Right lobe of liver (tissue), 6 donors: ENCODE data around the gene SLC4A5. TPM values are rescaled to one million over a fixed set of nuclear protein-coding genes. Genes with fewer than 3 reads are reported as not detected.

Experiments
- ATAC-seq, 4 donors: fragments of 200-7000 bp; cut with Tn5 transposase; one replicate each; pipeline ENCODE4 v1.9.1; 2020; ENCODE audit warnings: mild to moderate bottlenecking in 4 of 4, moderate library complexity in 4 of 4
- DNase-seq, 3 donors: peaks; one replicate each; pipeline ENCODE4 v3.0.0-alpha.2; 2020
- H3K27ac ChIP-seq, 3 donors: fragments of 200-600 bp; one replicate each; pipeline ENCODE4 v1.8.0; 2022
- H3K27me3 ChIP-seq, 2 donors: fragments of 200-600 bp; one replicate each; pipeline ENCODE4 v1.8.0; 2022
- H3K36me3 ChIP-seq, 4 donors: fragments of 200-600 bp; sonication (generic) in 1 of 4; one replicate each; pipeline versions ENCODE4 v1.5.1 to v1.8.0; 2017 to 2022; ENCODE audit warnings: control low read depth in 1 of 4
- H3K4me1 ChIP-seq, 4 donors: fragments of 200-600 bp; sonication (generic) in 1 of 4; one replicate each; pipeline versions ENCODE4 v1.5.1 to v1.8.0; 2017 to 2022; ENCODE audit warnings: control low read depth in 1 of 4
- H3K4me3 ChIP-seq, 3 donors: fragments of 200-600 bp; one replicate each; pipeline ENCODE4 v1.8.0; 2022
- H3K9me3 ChIP-seq, 4 donors: fragments of 200-600 bp; sonication (generic) in 1 of 4; one replicate each; pipeline versions ENCODE4 v1.5.1 to v1.8.0; 2017 to 2022; ENCODE audit warnings: control low read depth in 1 of 4
- CTCF ChIP-seq, 4 donors: fragments of 200-600 bp in 3 of 4; fragments of 450-650 bp in 1 of 4; IDR thresholded peaks; one replicate each; pipeline versions ENCODE4 v1.5.1 to v1.8.0; 2016 to 2022; ENCODE audit warnings: antibody characterized with exemption in 4 of 4, mild to moderate bottlenecking in 2 of 4
- POLR2A ChIP-seq: fragments of 450-650 bp; IDR thresholded peaks from one replicate; pipeline ENCODE4 v1.6.1; 2017; ENCODE audit warnings: antibody characterized with exemption, mild to moderate bottlenecking
- WGBS: methylation state at CpG from one replicate; pipeline ENCODE4 v1.1.6; 2018; ENCODE audit warnings: low coverage, low lambda C conversion rate; ENCODE audit not compliant: insufficient coverage; ENCODE audit errors: missing lambda C conversion rate; 5-methylcytosine and 5-hydroxymethylcytosine counted together
- intact Hi-C, 2 donors: fragments of 100-400 bp; cut with DNase I; formaldehyde crosslinking; loops; one replicate each; pipeline versions ENCODE4 v1.11.2 to v1.14.1; 2022
- total RNA-seq, 6 experiments: library from RNA; depleted of rRNA in 2 of 6; stranded (reverse); fragments of >200 nt in 2 of 6; fragmentation: NEBNext Ultra II Directional in 3 of 6; extraction: Animal tissue kit (Norgen Biotek cat#: 25700) in 3 of 6; gene quantifications; one replicate each; pipeline versions ENCODE4 v1.1.0 to v1.2.4, GENCODE V29; 2016 to 2023
- donor health status: DM: no; HTN: yes; CAD: no.
- donor health status: DM: no; HTN: no; CAD: no.
- donor health status: DM: no; HTN: no; CAD: no.
- donor health status: DM: no; HTN: yes; CAD: no.
- donor health status: DM: no; HTN: yes; CAD: no.

Gene SLC4A5
- total RNA-seq, 6 experiments from 2014 or later: 0.12 to 1.2 (median 0.68) TPM

GRCh38 chr2:74334931-74335333, 8.3 kb downstream of the SLC4A5 start:
- Histone ChIP-seq H3K36me3 (no peaks in the 10 kb centered on the region), H3K9me3 (no peaks in the 10 kb centered on the region), H3K27me3 (no peaks in the 10 kb centered on the region), H3K4me3 (no peak overlapping the region), H3K4me1 (no peaks in the 10 kb centered on the region), H3K27ac (no peak overlapping the region)
- 42% methylated on average over 3 of the region's 3 CpGs for WGBS
- intact Hi-C loops: loop anchor here (10.0 kb wide), 2 partner anchors 50 to 510 kb away; partner anchors contain the start of genes DCTN1 (in 1 of the 2) and STAMBP (in 1 of the 2)
- TF ChIP-seq POLR2A (no peak), CTCF (IDR thresholded peaks at IDR 0.05) (peak; percentile 67 to 97 (median 96))
- DNase-seq: peak; percentile 71 to 79 (median 76)
- ATAC-seq: peak; percentile 93 to 96 (median 94)

- Histone ChIP-seq H3K27ac (no peak overlapping the region), H3K4me1 (no peaks in the 10 kb centered on the region), H3K27me3 (no peaks in the 10 kb centered on the region), H3K4me3 (no peak overlapping the region), H3K9me3 (no peaks in the 10 kb centered on the region), H3K36me3 (no peaks in the 10 kb centered on the region)
- 80% methylated on average over 5 of the region's 6 CpGs for WGBS
- ATAC-seq: peak in 2 of 4 donors; percentile 23 to 48
- intact Hi-C loops: loop anchor here (10.0 kb wide), 2 partner anchors 51 to 509 kb away; partner anchors contain the start of genes DCTN1 (in 1 of the 2) and STAMBP (in 1 of the 2)
- DNase-seq: peak in 1 of 3 donors; percentile 51
- TF ChIP-seq POLR2A (no peak), CTCF (IDR thresholded peaks at IDR 0.05) (no peak)
Observed at GRCh38 chr2:74333896-74334586, 9.2 kb downstream of the SLC4A5 start.

- Histone ChIP-seq H3K36me3 (no peaks in the 10 kb centered on the region), H3K9me3 (no peaks in the 10 kb centered on the region), H3K4me1 (no peaks in the 10 kb centered on the region), H3K27me3 (no peaks in the 10 kb centered on the region), H3K27ac (no peak overlapping the region), H3K4me3 (no peak overlapping the region)
- ATAC-seq: peak; percentile 77 to 89 (median 82)
- intact Hi-C loops: loop anchor here (10.0 kb wide), 2 partner anchors 52 to 508 kb away; partner anchors contain the start of genes DCTN1 (in 1 of the 2) and STAMBP (in 1 of the 2)
- 40% methylated on average over 3 of the region's 3 CpGs for WGBS
- peak in 1 of 3 donors; percentile 22 for DNase-seq
- TF ChIP-seq CTCF (IDR thresholded peaks at IDR 0.05): peak; percentile 35 to 58 (median 44)
- no peak for TF ChIP-seq POLR2A
Observed at GRCh38 chr2:74333175-74333574, 10.0 kb downstream of the SLC4A5 start.

GRCh38 chr2:74332550-74333174, 10.6 kb downstream of the SLC4A5 start:
- 66% methylated on average over 3 of the region's 3 CpGs for WGBS
- Histone ChIP-seq H3K36me3 (no peaks in the 10 kb centered on the region), H3K27me3 (no peaks in the 10 kb centered on the region), H3K27ac (no peak overlapping the region), H3K9me3 (no peaks in the 10 kb centered on the region), H3K4me3 (no peak overlapping the region), H3K4me1 (no peaks in the 10 kb centered on the region)
- ATAC-seq: no peak
- no peak for TF ChIP-seq POLR2A
- TF ChIP-seq CTCF (IDR thresholded peaks at IDR 0.05): no peak
- no peak for DNase-seq
- intact Hi-C loops: loop anchor here (10.0 kb wide), 2 partner anchors 52 to 508 kb away; partner anchors contain the start of genes DCTN1 (in 1 of the 2) and STAMBP (in 1 of the 2)
